Activated CD8-positive, alpha-beta memory T cell treated with anti-CD3 and anti-CD28 coated beads for 1 hour (primary cell): ENCODE data around the gene HTRA3.

Source experiments
- DNase-seq, 2 donors: peaks; one replicate each; pipeline ENCODE4 v3.0.0-alpha.2; 2020; ENCODE audit warnings: low read depth in 1 of 2; ENCODE audit errors: extremely low read depth in 1 of 2

Gene HTRA3

GRCh38 chr4:8269535-8270417 lies at the start of gene HTRA3:
HTRA3 (plus strand) TSS chr4:8269754; CDS start chr4:8269969, 215 bp downstream.
- no peak for DNase-seq

DNA sequence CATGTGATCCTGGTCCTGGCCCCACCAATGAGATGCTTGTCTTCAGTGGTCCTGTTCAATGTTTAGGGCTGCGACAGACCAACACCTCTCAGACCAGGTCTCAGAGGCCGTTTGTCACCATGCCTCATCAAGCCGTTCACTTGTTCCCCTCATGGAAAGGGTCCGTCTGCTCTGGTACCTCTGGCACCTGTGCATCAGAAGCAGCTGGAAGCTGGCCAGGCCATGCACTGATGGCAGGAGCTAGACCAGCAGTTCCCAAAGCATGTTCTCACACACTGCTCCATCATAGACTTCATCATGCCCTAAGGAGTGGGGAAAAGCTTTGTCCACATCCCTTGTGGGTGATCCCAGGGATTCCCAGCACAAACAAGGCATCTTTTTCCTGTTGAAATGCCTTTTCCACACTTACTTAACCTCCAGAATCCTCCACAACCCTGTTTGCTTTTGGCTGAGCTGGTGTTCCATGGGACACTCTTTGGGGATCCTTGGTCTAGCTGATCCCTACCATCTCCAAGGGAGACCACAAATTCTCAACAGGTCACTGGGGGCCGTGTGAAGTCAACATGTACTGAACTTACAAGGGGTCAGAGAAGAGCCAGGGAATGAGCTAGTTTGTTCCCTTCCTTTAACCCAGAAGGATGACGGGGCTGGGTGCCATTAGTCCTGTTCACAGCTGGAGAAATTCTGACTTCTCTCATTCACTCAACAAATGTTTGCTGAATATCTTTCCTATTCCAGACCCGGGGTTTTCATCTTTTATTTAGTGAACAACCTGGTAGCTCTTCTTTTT lies 48.7 kb upstream of the HTRA3 start:
- no peak for DNase-seq

DNA sequence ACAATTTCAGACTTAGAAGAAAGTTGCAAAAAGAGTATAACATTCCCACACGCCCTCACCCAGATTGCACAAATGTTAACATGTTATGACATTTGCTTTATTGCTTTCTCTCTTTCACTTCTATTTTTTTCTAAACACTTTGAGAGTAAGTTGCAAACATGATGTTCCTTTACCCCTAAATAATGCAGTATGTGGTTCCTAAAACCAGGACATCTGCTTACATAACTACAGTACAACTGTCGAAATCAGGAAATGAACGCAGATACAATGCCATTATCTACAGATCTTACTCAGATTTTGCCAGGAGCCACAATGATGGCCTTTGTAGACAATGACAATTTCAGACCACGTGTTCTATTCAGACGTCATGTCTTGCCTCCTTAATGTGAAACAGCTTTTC lies 48.1 kb upstream of the HTRA3 start:
- no peak for DNase-seq

DNA sequence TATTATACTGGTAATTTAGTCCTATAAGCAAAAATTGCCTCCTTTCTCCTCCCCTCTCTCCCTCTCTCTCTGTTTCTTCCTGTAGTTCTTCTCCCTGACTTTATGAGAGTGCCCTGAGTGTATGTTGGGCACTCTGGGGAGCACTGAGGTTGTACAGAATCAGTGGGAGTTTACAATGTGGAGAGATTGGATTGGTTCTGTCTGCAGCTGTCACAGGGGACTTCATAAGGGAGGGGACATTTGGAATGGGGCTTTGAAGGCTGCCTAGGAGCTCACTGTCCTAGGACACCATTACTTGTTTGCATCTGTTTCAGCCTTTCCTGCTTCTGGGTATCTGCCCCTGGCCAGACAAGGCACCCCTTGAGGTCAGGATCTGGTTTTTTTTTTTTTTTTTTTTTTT lies 47.6 kb upstream of the HTRA3 start:
- DNase-seq = no peak

- no peak for DNase-seq
These were observed 46.8 kb upstream of the HTRA3 start for GRCh38 chr4:8222609-8223388.

DNA sequence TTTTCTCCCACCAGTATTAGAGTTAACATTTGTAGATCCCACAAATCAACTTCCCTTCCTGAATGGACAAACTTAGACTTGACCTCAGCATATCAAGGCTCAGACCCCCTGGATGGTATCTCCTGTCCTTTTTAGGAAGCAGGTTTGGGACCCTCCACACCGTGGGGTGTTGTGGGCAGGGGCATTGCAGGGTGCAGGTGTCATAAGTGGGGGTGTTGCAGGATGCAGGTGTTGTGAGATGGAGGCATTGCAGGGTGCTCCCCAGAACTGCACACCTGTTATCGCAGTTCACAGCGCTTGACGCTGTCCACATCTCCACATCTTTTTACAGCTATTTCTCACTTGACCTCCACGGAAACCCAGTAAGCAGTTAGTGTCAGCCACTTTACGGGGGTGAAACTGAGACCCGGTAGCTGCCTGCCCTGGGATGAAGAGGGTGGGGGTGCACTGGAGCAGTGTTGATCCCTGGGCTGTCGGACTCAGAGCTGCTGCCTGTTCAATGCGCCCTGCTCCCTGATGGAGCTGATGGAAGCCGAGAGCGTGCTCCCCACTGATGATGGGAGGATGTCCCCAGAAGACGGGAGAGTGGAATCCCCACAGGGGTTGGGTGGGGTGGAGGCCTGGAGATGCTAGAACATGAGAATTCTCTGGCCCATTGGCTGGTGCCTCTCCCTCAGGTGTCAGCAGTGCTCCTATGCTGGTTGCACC lies 45.1 kb upstream of the HTRA3 start:
- DNase-seq = no peak

DNA sequence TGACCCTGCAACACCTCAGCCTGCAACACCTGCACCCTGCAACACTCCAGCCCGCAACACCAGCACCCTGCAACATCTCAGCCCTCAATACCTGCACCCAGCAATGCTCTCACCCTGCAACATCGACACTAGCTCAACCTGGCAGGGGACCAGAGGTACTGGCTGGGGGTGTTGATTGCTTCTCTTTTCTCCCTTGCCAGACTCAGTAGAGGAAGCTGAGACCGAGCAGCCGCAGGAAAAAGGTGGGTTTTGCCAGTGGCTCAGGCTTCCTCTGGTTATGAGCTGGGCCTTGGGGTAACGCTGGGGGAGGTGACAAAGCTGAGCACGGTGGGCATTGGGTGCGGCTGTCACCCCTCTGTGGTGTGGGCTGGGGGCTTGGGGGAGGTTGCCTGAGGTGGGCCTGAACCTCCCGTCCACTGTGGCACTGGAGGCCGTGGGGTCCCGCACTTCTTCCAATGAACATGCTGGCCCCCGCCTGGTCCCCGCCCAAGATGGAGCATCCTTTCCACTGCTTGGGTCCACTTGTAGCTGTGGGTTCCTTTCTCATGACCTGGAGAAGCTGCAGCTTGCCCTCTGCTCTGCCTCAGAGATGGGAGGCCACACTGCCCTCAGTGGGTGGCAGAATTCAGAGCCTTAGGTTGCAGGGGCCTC lies 44.5 kb upstream of the HTRA3 start:
- DNase-seq = no peak

DNA sequence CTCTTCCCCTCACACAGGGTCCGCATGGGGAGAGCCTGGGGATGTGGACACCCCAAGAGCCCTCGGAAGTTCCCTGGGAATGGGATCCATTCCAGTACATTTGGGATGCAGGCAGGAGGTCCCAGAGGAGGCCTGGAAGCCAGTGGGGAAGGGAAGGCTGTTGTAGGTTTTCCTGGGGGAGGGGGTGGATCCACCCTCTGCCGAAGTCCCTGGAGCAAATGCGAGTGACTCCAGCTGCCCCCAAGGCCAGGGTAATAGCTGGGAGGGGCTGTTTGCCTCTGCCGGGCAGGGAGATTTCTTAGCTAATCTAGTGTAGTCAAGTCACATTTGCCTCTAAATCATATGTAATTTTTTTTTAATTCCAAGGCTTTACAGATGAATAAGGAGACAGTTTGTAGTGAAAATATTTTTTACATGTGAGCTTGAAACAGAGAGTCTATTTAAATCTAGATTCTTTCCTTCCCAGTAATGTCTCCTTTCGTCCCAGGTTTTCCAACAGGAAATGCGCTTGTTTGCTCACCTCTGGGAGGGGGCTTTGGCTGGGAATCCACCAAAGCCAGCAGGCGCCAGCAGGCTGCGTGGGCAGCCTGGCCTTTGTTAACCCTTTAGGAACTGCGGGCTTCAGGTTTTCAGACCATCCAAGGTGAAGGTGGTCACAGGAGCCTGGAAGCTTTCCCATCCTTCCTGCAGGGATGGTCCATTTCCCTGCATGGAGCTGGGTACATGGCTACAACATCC lies 43.7 kb upstream of the HTRA3 start:
- no peak for DNase-seq

GRCh38 chr4:8227201-8227770 lies 42.3 kb upstream of the HTRA3 start:
- DNase-seq = no peak

DNA sequence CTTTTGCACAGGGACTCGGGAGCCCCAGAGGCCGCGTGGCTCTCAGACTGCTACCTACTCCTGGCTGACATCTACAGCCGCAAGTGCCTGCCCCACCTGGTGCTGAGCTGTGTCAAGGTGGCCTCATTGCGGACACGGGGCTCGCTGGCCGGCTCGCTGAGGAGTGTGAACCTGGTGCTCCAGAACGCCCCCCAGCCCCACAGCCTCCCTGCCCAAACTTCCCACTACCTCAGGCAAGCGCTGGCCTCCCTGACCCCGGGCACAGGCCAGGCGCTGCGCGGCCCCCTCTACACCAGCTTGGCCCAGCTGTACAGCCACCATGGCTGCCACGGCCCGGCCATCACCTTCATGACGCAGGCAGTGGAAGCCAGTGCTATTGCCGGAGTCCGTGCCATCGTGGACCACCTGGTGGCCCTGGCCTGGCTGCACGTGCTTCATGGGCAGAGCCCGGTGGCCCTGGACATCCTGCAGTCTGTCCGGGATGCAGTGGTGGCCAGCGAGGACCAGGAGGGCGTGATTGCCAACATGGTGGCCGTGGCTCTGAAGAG lies 41.7 kb upstream of the HTRA3 start:
- no peak for DNase-seq

GRCh38 chr4:8228319-8229250 lies 41.0 kb upstream of the HTRA3 start:
- peak; percentile 31 to 43 for DNase-seq

DNA sequence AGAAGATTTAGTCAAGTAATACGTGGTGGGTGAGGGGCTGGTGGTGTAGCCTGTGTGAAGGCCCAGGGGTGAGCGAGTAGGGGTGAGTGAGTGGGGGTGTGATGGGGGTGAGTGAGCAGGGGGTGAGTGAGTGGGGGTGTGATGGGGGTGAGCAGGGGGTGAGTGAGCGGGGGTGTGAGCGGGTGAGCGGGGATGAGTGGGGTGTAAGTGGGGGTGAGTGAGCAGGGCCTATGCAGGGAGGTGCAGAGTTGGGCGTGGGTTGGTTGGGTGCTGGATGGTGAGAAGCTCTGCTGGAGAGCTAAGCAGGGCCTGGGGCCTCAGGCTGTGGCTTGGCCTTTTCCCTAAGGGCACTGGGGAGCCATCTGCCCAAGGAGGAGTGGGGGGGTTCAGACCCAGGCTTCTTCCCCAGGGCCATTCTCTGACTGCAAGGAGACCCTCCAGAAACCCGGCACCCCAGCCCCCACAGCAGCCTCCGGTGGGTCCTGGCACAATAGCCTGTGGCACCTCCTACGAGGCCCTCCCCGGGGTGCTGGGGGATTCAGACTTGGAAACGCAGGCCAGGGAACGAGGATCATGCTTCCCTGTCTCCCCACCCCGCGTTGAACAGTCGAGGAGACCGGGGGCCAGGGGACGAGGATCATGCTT lies 40.1 kb upstream of the HTRA3 start:
- DNase-seq = no peak

GRCh38 chr4:8230033-8230432 lies 39.5 kb upstream of the HTRA3 start:
- DNase-seq = no peak

DNA sequence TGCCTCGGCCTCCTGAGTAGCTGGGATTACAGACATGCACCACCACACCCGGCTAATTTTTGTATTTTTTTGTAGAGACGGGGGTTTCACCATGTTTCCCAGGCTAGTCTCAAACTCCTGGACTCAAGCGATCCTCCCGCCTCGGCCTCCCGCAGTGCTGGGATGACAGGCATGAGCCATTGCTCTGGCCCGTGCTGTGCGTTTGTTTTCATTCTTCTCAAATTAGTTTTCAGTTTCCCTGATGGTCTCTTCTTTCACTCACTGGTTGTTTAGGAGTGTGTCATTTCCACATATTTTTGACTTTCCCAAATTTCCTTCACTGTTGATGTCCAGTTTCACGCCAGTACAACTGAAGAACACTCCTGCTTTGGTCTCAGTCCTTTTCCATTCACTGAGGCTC lies 38.7 kb upstream of the HTRA3 start:
- DNase-seq = no peak

DNA sequence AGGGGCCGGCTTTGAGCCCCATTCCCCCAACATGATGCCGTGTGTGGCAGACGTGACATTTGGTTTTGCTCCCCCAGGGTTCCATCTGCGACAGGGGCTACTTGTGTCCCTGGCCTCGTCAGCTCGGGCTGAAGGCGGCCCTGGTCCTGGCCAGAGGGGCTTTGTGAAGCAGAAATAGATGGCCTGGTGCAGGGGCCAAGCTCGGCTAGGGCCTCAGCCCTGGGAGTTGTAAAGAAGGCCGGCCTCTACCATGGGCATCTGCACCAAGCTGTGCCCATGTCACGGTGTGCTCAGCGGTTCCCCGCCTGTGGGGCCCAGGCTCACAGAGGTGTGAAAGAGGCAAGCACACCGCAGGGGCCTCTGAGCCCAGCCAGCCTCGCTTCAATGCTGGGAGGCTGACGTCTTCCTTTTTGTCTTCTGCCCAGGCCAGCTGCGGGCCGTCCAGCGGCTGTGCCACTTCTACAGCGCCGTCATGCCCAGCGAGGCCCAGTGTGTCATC lies 38.0 kb upstream of the HTRA3 start:
- no peak for DNase-seq

DNA sequence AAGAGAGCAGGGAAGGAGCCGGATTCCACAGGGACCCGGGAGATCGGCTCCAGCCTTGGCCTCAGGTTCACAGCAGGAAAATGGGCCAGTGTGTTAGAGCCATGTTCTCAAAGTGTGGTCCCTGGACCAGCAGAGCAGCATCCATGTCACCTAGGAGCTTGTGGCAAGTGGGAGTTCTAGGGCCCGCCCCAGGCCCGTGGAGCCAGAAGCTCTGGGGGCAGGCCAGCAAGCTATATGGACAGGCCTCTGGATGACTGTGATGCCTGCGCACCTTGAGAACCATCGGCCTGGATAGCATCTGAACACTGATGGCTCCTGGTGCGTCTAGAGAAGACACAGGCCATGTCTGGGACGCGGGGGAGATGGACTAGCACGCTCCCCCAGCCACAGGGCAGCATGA lies 36.8 kb upstream of the HTRA3 start:
- DNase-seq = no peak
